Stimulated activated CD4-positive, alpha-beta T cell treated with anti-CD3 and anti-CD28 coated beads, Interleukin-4, amount 100 ng/mL, for 24 hours (primary cell): ENCODE data around the gene UBE2E3.
A peak's percentile ranks its signal among the peaks of the same experiment; 100 is the strongest.
"Not testable (repeated sequence)": the region's sequence is repeated elsewhere in the genome, so short reads cannot be mapped to it uniquely, and the experiment has no call there.

Source experiments
- DNase-seq: peaks from one replicate; pipeline ENCODE4 v3.0.0-alpha.2; 2020

The UBE2E3 gene

GRCh38 chr2:181085734-181086133 is 105.3 kb downstream of the UBE2E3 start:
- DNase-seq, result no peak

- DNase-seq, result not testable (repeated sequence)
These were observed 111.5 kb downstream of the UBE2E3 start for GRCh38 chr2:181091920-181092319.

- DNase-seq, result no peak
These were observed 115.1 kb downstream of the UBE2E3 start for GRCh38 chr2:181095486-181095885.

- no peak for DNase-seq
These were observed 123.3 kb downstream of the UBE2E3 start for GRCh38 chr2:181103659-181104058.

GRCh38 chr2:181104512-181105115 is 124.2 kb downstream of the UBE2E3 start:
- DNase-seq, result peak; percentile 29

- no peak for DNase-seq
These were observed 125.2 kb downstream of the UBE2E3 start for GRCh38 chr2:181105562-181105961.

GRCh38 chr2:181106229-181106628 is 125.8 kb downstream of the UBE2E3 start:
- no peak for DNase-seq

GRCh38 chr2:181106789-181107627 is 126.6 kb downstream of the UBE2E3 start:
- DNase-seq, result peak; percentile 31

GRCh38 chr2:181107628-181107945 is 127.2 kb downstream of the UBE2E3 start:
- no peak for DNase-seq

- no peak for DNase-seq
These were observed 130.7 kb downstream of the UBE2E3 start for GRCh38 chr2:181111059-181111458.

- no peak for DNase-seq
These were observed 132.5 kb downstream of the UBE2E3 start for GRCh38 chr2:181112916-181113315.
